KBM-7 (cell line): ENCODE data around the gene PRPF40B.

Experiments used
- DNase-seq: peaks from one replicate; pipeline ENCODE4 v3.0.0-alpha.2; 2015
- in situ Hi-C: fragments of 300-500 bp; cut with MboI; formaldehyde crosslinking; loops from 2 replicates; pipeline ENCODE4 v1.14.3; 2020; ENCODE audit warnings: low sequenced_read_pairs, low pct_unique_long_range_greater_than_20kb, mixed read lengths

The PRPF40B gene

DNA sequence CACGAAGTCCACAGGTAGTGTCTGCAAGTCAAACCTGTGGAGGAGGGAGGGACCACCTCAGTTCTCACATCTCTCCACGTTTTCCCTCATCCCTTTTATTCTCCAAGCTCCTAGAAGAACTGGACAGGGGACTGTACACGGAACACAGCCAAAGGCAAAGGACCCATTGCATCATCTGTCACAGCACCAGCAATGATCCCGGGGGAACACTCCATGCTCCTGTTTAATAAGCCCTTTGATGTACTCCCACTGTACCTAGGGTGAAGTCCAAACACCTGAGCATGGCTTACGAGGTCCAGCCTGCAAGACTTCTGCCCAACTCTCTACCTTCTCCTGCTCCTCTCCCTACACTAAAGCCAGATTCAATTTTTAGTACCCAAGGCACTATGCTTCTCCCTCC, 26.5 kb downstream of the PRPF40B start:
- DNase-seq = no peak
- in situ Hi-C loops = loop anchor here (10.0 kb wide), 1 partner anchor 55 kb away; the partner anchor contains the start of gene FMNL3

GRCh38 chr12:49651855-49652254, 28.5 kb downstream of the PRPF40B start:
- in situ Hi-C loops = loop anchor here (10.0 kb wide), 1 partner anchor 53 kb away; the partner anchor contains the start of gene FMNL3
- no peak for DNase-seq

DNA sequence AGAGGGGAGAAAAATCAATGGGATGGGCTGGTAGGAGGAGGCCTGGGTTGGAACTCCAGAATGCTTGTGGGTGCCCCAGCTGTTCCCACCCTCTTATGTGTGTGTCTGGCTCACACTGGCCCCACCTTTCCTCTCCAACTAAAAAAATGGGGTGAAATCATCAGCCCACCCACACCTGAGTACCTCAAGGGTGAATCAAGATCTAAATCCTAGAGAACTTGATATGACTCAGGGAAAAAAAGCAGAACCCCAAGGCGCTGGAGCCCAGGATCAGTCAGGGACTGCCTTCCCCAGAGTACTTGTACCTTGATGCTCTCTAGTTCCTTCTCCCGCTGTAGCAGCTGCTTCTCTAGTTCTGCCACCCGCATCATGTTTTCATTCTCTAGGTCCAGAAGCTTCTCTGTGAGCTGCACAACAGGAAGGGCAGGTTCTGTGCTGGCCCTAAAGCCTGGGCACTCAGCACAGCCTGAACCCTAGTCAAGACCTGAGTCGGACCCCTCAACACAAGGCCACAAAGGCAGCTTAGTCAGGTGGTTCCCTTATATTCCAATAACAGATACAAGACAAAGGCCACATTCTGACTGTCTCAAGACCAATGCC, 29.7 kb downstream of the PRPF40B start:
- in situ Hi-C loops = loop anchor here (10.0 kb wide), 1 partner anchor 52 kb away; the partner anchor contains the start of gene FMNL3
- DNase-seq = no peak

GRCh38 chr12:49654715-49655114, 31.4 kb downstream of the PRPF40B start:
- no peak for DNase-seq
- in situ Hi-C loops = loop anchor here (10.0 kb wide), 1 partner anchor 50 kb away; the partner anchor contains the start of gene FMNL3

GRCh38 chr12:49655595-49656236, 32.4 kb downstream of the PRPF40B start:
- no peak for DNase-seq
- in situ Hi-C loops = loop anchor here (10.0 kb wide), 1 partner anchor 49 kb away; the partner anchor contains the start of gene FMNL3

GRCh38 chr12:49658276-49658675, 34.9 kb downstream of the PRPF40B start:
- no peak for DNase-seq
- in situ Hi-C loops = loop anchor here (10.0 kb wide), 1 partner anchor 47 kb away; the partner anchor contains the start of gene FMNL3

DNA sequence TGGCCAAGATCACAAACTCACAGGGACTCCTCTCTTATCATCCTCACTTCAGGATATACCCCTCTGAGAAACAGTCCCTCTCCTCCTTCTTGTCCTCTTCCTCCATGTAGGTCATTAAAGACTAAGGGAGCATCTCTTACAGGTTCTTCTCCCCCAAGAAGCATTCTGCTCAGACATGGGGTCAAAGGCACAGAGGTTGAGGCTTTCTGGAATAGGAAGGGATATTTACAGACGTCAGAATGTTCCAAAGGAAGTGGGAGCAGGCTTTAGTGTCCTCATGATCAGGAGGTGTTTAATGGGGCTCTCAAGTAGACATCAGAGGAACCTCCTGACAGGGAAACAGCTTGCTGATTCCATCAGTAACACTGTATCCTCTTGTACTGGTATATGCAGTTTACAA, 36.4 kb downstream of the PRPF40B start:
- in situ Hi-C loops = loop anchor here (10.0 kb wide), 1 partner anchor 45 kb away; the partner anchor contains the start of gene FMNL3
- no peak for DNase-seq

GRCh38 chr12:49661191-49661590, 37.8 kb downstream of the PRPF40B start:
- DNase-seq = no peak
- in situ Hi-C loops = no loop called here

GRCh38 chr12:49661746-49662145, 38.4 kb downstream of the PRPF40B start:
- no peak for DNase-seq
- in situ Hi-C loops = no loop called here

DNA sequence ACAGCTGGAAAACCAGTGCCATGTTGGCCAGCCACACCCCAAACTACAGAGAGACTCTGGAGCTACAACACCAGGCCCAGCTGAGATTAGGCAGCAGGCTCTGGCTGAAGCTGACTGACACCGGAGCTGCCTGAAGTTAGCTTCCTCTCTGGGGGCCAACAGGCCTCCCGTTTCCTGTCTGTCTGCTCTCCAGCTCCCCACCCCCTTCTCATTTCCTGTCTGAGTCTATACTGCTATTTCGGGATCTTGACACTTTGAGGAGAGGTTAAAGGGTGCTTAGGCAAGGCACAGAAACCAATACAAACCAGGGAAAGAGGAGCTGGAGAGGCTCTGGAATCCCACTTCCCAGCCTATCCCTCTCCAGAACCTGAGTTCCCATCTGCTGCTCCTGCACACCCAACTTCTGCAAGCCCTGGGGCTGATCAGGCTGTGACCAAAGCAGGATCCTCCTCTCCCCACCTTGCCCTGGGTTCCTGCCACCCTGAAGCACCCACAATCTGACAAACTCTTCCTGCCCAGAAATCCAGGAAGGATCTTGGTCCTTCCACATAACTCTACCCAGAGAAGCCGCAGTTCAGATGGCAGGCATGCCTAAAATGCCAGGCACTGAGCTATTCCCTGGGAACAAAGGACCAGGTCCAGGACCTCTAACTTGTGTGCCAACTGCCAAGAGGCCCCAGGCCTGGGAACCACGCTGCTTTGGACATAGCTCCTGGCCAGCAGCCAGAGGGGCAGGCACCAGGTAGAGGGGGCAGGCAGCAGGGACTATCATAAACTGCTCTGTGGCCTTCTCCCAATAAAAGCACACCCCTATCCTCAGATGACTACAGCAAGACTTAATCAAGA, 39.9 kb downstream of the PRPF40B start:
- in situ Hi-C loops = no loop called here
- DNase-seq = peak; percentile 96

DNA sequence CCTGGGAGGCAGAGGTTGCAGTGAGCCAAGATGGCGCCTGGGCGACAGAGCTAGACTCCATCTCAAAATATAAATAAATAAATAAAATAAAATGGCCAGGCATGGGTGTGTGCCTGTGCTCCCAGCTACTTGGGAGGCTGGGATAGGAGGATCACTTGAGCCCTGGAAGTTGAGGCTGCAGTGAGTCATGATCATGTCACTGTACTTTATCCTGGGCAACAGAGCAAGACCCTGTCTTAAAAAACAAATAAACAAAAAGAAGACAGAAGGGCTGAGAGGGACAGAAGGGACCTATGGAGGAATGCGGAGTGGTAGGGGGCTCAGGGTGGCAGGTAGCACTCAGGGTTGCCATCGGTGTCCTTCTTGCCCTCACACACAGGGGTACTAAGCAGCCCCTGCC, 40.8 kb downstream of the PRPF40B start:
- in situ Hi-C loops = no loop called here
- no peak for DNase-seq

DNA sequence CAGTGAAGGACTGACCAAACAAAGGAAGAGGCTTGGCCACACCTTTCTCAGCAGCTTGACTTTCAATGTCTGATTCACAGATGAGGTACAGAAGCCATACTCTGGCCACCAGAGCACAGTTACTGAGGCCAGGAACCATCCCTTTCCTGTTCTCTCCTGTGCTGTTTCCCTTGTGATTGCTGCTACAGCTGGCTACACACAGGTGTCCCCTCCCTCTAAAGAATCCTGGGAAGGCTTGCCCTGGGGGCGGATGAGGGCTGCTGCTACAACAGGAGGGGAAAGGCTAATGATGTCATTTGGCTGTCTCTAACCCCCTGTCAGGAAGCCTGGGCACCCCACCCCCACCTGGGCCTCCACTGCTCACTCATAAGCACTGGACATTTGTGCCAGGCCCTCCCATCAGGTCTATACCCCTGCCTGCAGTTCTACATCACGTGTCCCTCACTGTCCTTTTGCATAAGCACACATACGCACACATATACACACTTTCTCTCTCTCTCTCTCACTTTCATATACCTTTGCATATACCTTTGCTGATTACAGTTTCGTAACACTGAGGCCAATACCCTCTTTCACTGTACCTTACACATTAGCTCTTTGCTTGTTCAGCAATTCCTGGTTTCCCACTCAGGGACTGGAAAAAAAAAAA, 41.4 kb downstream of the PRPF40B start:
- in situ Hi-C loops = no loop called here

DNA sequence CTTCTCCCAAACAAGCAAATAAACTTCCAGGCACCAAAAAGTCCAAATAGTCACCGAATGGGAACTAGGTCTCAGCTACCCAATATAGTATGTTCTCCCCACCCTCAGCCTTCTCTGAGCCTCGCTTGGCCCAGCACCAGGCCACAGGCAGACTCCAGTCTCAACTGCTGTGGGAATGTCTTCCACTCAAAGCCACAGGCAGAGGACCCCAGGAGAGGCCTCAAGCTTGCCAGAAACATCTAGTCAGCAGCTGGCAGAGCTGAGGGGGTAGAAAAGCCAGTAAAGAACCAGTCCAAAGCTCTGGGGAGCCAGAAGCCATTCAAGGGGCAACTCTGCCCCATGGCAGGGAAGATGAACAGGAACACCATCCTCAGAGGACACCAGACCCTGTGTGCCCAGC, 42.0 kb downstream of the PRPF40B start:
- in situ Hi-C loops = no loop called here
- DNase-seq = no peak

More for the DNA sequence above, 41.4 kb downstream of the PRPF40B start:
- no peak for DNase-seq

- in situ Hi-C loops = no loop called here
- DNase-seq = no peak
These were observed 42.8 kb downstream of the PRPF40B start for GRCh38 chr12:49666176-49666575.

DNA sequence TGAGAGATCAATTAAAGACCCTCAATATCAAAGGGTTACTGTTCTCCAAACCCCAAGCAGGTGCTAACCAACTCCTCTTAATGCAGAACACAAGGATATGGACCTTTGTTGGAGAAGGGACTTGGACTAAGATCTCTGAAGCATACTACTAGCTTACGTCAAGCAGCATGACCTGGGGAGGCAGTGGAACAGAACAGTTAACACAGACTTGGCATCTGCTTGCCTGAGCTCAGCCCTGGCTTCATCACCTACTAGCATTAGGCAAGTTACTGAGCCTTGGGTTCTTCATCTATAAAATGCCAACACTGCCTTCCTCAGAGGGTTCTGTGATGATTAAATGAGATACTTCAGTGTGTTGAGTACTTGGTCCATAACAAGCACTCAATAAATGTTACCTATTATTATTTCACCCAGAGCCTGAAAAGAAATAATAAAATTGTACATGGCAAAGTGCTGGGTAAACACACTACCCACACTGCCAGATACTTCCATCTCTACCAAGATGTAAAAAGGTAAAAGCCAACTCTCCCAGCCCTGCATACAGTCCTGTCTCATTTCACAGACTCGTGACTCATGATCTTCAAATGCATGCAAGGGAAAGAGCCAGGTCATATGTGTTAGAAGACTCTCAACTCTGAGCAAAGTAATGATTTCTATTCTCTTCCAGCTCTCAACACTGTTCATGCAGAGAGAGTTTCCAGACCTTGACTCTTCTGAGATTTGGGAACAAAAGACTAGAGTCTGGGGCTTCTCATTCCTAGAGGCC, 44.1 kb downstream of the PRPF40B start:
- in situ Hi-C loops = no loop called here
- no peak for DNase-seq

DNA sequence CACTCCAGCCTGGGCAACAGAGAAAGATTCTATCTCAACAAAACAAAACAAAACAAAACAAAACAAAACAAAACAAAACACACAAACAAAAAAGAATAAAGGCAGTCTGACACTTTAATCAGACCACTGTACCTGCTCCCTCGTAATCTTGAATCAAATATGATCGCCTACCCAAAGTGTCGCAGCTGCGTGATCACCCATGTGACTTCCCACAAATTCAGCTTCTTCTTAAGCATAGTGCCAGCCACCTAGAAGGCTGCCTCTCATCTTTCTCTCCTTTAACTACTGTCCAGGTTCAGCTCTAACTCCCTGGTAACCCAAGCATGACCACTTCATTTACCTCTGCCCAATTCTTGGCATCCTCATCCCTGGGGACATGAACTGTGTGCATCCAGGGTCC, 46.4 kb downstream of the PRPF40B start:
- in situ Hi-C loops = no loop called here
- DNase-seq = no peak

GRCh38 chr12:49671031-49671765, 47.8 kb downstream of the PRPF40B start:
- peak; percentile 30 for DNase-seq
- in situ Hi-C loops = no loop called here
